Body of pancreas (tissue), 4 donors: Measurements from ENCODE around the gene TNRC6C. TPM values are rescaled to one million over a fixed set of nuclear protein-coding genes. Genes with fewer than 3 reads are reported as not detected.
"Not testable (repeated sequence)": the region's sequence is repeated elsewhere in the genome, so short reads cannot be mapped to it uniquely, and the experiment has no call there.

Experiments used
- ATAC-seq: fragments of 150-250 bp; one replicate; pipeline ENCODE4 v1.9.1; 2016
- DNase-seq, 4 donors: peaks; one replicate each; pipeline ENCODE4 v3.0.0-alpha.2; 2019
- H3K27ac ChIP-seq, 4 donors: fragments of 200-600 bp; sonication (generic); 1 replicate in 3 of 4; 2 replicates in 1 of 4; pipeline versions ENCODE4 v1.5.1 to v1.6.1; 2016 to 2019; ENCODE audit warnings: mild to moderate bottlenecking in 1 of 4, mixed read lengths in 1 of 4, moderate library complexity in 1 of 4
- H3K27me3 ChIP-seq, 2 donors: fragments of 200-600 bp; sonication (generic); one replicate each; pipeline ENCODE4 v1.6.0; 2016; ENCODE audit warnings: mild to moderate bottlenecking in 1 of 2
- H3K36me3 ChIP-seq, 2 donors: fragments of 200-600 bp; sonication (generic); replicated peaks in 1 of 2; 2 replicates each; pipeline ENCODE4 v1.5.1; 2016; ENCODE audit warnings: low read depth in 2 of 2; ENCODE audit not compliant: insufficient read depth in 1 of 2
- H3K4me1 ChIP-seq: fragments of 200-600 bp; sonication (generic); one replicate; pipeline ENCODE4 v1.6.0; 2016
- H3K4me3 ChIP-seq, 2 donors: fragments of 200-600 bp; sonication (generic); 1 replicate in 1 of 2; 2 replicates in 1 of 2; pipeline ENCODE4 v1.5.1; 2016 to 2019
- H3K9me3 ChIP-seq, 3 donors: fragments of 200-600 bp; sonication (generic); 1 replicate in 2 of 3; 2 replicates in 1 of 3; pipeline ENCODE4 v1.5.1; 2016
- POLR2A ChIP-seq, 3 donors: fragments of 450-650 bp; IDR thresholded peaks; one replicate each; pipeline ENCODE4 v1.6.1; 2016; ENCODE audit warnings: antibody characterized with exemption in 3 of 3, mild to moderate bottlenecking in 2 of 3
- WGBS, 2 donors: methylation state at CpG; one replicate each; pipeline ENCODE4 v1.1.5; 2017; 5-methylcytosine and 5-hydroxymethylcytosine counted together
- intact Hi-C: fragments of 100-400 bp; cut with DNase I; formaldehyde crosslinking; loops from one replicate; pipeline ENCODE4 v1.15.1; 2023
- total RNA-seq, 2 donors: library from RNA; depleted of rRNA; stranded (reverse); fragments of >200 nt; gene quantifications; one replicate each; pipeline ENCODE4 v1.1.0, GENCODE V29; 2016
- TF ChIP-seq, protein P1 (sequence below), 7 experiments: fragments of 450-650 bp in 4 of 7; fragments of 200-600 bp in 3 of 7; sonication (generic) in 3 of 7; IDR thresholded peaks; one replicate each; pipeline ENCODE4 v1.5.1; 2016 to 2019; ENCODE audit warnings: antibody characterized with exemption in 7 of 7

Gene TNRC6C
- total RNA-seq, 2 donors from 2014 or later: 4.9 to 13.5 TPM

GRCh38 chr17:78081551-78081950 is 123.0 kb downstream of the TNRC6C start:
- no peaks in the 10 kb centered on the region for H3K27me3 ChIP-seq
- no peak overlapping the region for H3K27ac ChIP-seq
- no peak for TF ChIP-seq POLR2A (IDR thresholded peaks at IDR 0.05)
- TF ChIP-seq, protein P1, sequence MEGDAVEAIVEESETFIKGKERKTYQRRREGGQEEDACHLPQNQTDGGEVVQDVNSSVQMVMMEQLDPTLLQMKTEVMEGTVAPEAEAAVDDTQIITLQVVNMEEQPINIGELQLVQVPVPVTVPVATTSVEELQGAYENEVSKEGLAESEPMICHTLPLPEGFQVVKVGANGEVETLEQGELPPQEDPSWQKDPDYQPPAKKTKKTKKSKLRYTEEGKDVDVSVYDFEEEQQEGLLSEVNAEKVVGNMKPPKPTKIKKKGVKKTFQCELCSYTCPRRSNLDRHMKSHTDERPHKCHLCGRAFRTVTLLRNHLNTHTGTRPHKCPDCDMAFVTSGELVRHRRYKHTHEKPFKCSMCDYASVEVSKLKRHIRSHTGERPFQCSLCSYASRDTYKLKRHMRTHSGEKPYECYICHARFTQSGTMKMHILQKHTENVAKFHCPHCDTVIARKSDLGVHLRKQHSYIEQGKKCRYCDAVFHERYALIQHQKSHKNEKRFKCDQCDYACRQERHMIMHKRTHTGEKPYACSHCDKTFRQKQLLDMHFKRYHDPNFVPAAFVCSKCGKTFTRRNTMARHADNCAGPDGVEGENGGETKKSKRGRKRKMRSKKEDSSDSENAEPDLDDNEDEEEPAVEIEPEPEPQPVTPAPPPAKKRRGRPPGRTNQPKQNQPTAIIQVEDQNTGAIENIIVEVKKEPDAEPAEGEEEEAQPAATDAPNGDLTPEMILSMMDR (IDR thresholded peaks at IDR 0.05): no peak
- ATAC-seq: no peak
- no peaks in the 10 kb centered on the region for H3K9me3 ChIP-seq
- intact Hi-C loops: no loop called here
- DNase-seq: no peak
- peaks cover 0 to 17% of the 10 kb centered on the region in 2 donors for H3K36me3 ChIP-seq
- no peak overlapping the region for H3K4me3 ChIP-seq
- no peaks in the 10 kb centered on the region for H3K4me1 ChIP-seq
- 85 to 94% methylated on average over 3 of the region's 3 CpGs for WGBS, 2 donors

GRCh38 chr17:78082355-78082872 is 123.9 kb downstream of the TNRC6C start:
- H3K4me3 ChIP-seq, DNase-seq, intact Hi-C loops, H3K27ac ChIP-seq, H3K9me3 ChIP-seq, H3K4me1 ChIP-seq, ATAC-seq, H3K27me3 ChIP-seq: not testable (repeated sequence)
- peaks cover 0 to 21% of the 10 kb centered on the region in 2 donors for H3K36me3 ChIP-seq
- WGBS, 2 donors: 80 to 82% methylated on average over 5 of the region's 5 CpGs

DNA sequence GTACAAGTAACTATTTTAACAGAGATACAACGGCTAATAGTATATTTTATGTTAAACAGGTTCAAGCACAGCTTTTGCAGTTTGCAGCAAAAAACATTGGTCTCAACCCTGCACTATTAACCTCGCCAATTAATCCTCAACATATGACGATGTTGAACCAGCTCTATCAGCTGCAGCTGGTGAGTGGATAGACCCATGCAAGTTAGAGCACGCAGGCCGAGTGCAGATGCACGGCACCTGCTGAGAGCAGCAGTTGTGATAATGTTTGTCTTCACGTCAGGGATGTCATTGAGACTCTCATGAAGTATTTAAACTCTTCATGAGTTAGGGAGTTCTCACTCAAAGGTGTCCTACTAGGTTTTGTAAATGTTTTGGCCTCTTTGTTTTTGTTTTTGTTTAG is 124.5 kb downstream of the TNRC6C start:
- no peak for DNase-seq
- no peak overlapping the region for H3K27ac ChIP-seq
- H3K36me3 ChIP-seq: peaks cover 0 to 21% of the 10 kb centered on the region in 2 donors
- intact Hi-C loops: no loop called here
- no peaks in the 10 kb centered on the region for H3K9me3 ChIP-seq
- no peak for TF ChIP-seq POLR2A (IDR thresholded peaks at IDR 0.05)
- TF ChIP-seq, protein P1 (IDR thresholded peaks at IDR 0.05): no peak
- no peaks in the 10 kb centered on the region for H3K4me1 ChIP-seq
- H3K27me3 ChIP-seq: no peaks in the 10 kb centered on the region
- no peak overlapping the region for H3K4me3 ChIP-seq
- no peak for ATAC-seq
- WGBS, 2 donors: 86 to 89% methylated on average over 7 of the region's 7 CpGs

- no peak for ATAC-seq
- Histone ChIP-seq H3K9me3 (no peaks in the 10 kb centered on the region), H3K4me3 (no peak overlapping the region), H3K27ac (no peak overlapping the region), H3K4me1 (no peaks in the 10 kb centered on the region), H3K36me3 (peaks cover 0 to 13% of the 10 kb centered on the region in 2 donors), H3K27me3 (no peaks in the 10 kb centered on the region)
- no peak for TF ChIP-seq POLR2A (IDR thresholded peaks at IDR 0.05)
- TF ChIP-seq, protein P1 (IDR thresholded peaks at IDR 0.05): no peak
- WGBS, 2 donors: 95% methylated on average over 12 to 13 of the region's 13 CpGs
- no peak for DNase-seq
- intact Hi-C loops: no loop called here
Measured at GRCh38 chr17:78086740-78087139, 128.2 kb downstream of the TNRC6C start.

GRCh38 chr17:78088529-78088928 is 130.0 kb downstream of the TNRC6C start:
- Histone ChIP-seq H3K36me3 (peaks cover 0 to 19% of the 10 kb centered on the region in 2 donors), H3K27me3 (no peaks in the 10 kb centered on the region), H3K4me3 (no peak overlapping the region), H3K9me3 (no peaks in the 10 kb centered on the region), H3K4me1 (no peaks in the 10 kb centered on the region), H3K27ac (no peak overlapping the region)
- intact Hi-C loops: no loop called here
- DNase-seq (no peak), ATAC-seq (no peak)
- WGBS, 2 donors: 94 to 100% methylated on average over 1 of the region's 1 CpG
- TF ChIP-seq, protein P1 (IDR thresholded peaks at IDR 0.05): no peak
